Measurements from ENCODE around the gene POU6F2. TPM values are rescaled to one million over a fixed set of nuclear protein-coding genes. Genes with fewer than 3 reads are reported as not detected.
A peak's percentile ranks its signal among the peaks of the same experiment; 100 is the strongest.

POU6F2 gene
- total RNA-seq, 1 experiment from 2014 or later = not detected

DNA sequence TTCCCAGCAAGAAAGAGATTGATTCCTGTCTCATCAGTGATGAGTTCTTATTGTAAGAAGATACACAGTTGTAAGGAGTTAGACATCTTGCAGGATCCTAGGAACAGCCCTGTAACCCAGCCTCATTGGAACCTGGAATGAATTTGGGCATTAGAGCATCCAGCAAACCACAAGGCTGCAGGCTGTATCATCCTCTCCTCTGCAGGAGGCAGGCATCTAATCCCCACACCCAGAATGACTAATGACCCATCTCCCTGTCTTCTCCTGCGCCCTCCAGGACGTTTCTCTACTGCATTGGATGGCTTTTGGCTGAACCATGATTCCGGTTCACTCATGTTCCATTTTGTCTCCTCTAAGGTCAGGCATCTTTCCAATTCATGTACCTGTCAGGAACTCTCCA, 233.9 kb downstream of the POU6F2 start:
- TF ChIP-seq EZH2 (IDR thresholded peaks at IDR 0.05; ENCODE audit: borderline replicate concordance, low read depth, low read length, poor library complexity, severe bottlenecking) (no peak), CTCF (conservative IDR thresholded peaks at IDR 0.05; ENCODE audit: low read depth, low read length) (no peak)
- POLR2A ChIA-PET (ENCODE audit: low non-redundant PET) = interaction anchor here (0.6 kb wide), 1 partner anchor 244 kb away, joined by 3 read pairs; no protein-coding TSS in a partner anchor
- no peak overlapping the region for H3K27ac ChIP-seq (ENCODE audit: low read depth, low read length, poor library complexity, severe bottlenecking)
- no peaks in the 10 kb centered on the region for H3K36me3 ChIP-seq (ENCODE audit: insufficient read depth, low read length, poor library complexity, severe bottlenecking)
- no peak overlapping the region for H3K4me3 ChIP-seq (ENCODE audit: low read depth, low read length, poor library complexity, severe bottlenecking)
- no peaks in the 10 kb centered on the region for H3K4me1 ChIP-seq (ENCODE audit: insufficient read depth, low read length, poor library complexity, severe bottlenecking)
- H3K9me3 ChIP-seq (ENCODE audit: low read depth, low read length, poor library complexity, severe bottlenecking) = no peaks in the 10 kb centered on the region
- no peaks in the 10 kb centered on the region for H3K27me3 ChIP-seq (replicated peaks; ENCODE audit: insufficient read depth, low read depth, low read length, poor library complexity)
- intact Hi-C loops (cut with micrococcal nuclease; ENCODE audit: unreplicated experiment) = no loop called here
- no peak for DNase-seq (ENCODE audit: low spot score)
- CTCF ChIA-PET = no interaction called here
- BruUV-seq (replicated peaks) = no TSS peak

- no peaks in the 10 kb centered on the region for H3K9me3 ChIP-seq (ENCODE audit: low read depth, low read length, poor library complexity, severe bottlenecking)
- no peaks in the 10 kb centered on the region for H3K36me3 ChIP-seq (ENCODE audit: insufficient read depth, low read length, poor library complexity, severe bottlenecking)
- no peak overlapping the region for H3K27ac ChIP-seq (ENCODE audit: low read depth, low read length, poor library complexity, severe bottlenecking)
- BruUV-seq (replicated peaks) = no TSS peak
- TF ChIP-seq EZH2 (IDR thresholded peaks at IDR 0.05; ENCODE audit: borderline replicate concordance, low read depth, low read length, poor library complexity, severe bottlenecking) = no peak
- intact Hi-C loops (cut with micrococcal nuclease; ENCODE audit: unreplicated experiment) = no loop called here
- no peaks in the 10 kb centered on the region for H3K4me1 ChIP-seq (ENCODE audit: insufficient read depth, low read length, poor library complexity, severe bottlenecking)
- DNase-seq (ENCODE audit: low spot score) = no peak
- H3K27me3 ChIP-seq (replicated peaks; ENCODE audit: insufficient read depth, low read depth, low read length, poor library complexity) = no peaks in the 10 kb centered on the region
- POLR2A ChIA-PET (ENCODE audit: low non-redundant PET) = no interaction called here
- CTCF ChIA-PET = no interaction called here
- H3K4me3 ChIP-seq (ENCODE audit: low read depth, low read length, poor library complexity, severe bottlenecking) = no peak overlapping the region
Observed at GRCh38 chr7:39212876-39213275, 235.2 kb downstream of the POU6F2 start.

DNA sequence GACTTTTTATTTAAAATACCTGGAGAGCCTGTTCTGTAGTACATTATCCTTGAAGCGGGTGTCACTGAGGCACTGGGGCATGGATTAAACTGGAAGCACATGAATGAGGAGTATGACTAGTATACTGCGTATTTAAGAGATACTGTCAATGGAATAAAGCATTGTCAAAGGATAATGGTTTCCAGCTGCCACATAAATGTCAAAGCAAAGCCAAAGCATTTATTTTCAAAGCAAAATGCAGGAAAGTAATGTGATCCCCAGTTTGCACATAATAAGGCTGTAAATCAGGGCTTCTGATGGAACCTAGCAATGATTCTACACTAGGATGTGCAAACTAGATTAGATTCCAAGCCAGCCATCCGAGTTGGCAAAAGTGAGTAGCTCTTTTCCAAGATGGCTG, 240.1 kb downstream of the POU6F2 start:
- H3K36me3 ChIP-seq (ENCODE audit: insufficient read depth, low read length, poor library complexity, severe bottlenecking) = no peaks in the 10 kb centered on the region
- DNase-seq (ENCODE audit: low spot score) = peak; percentile 27
- H3K27me3 ChIP-seq (replicated peaks; ENCODE audit: insufficient read depth, low read depth, low read length, poor library complexity) = no peaks in the 10 kb centered on the region
- intact Hi-C loops (cut with micrococcal nuclease; ENCODE audit: unreplicated experiment) = no loop called here
- ChIA-PET POLR2A (ENCODE audit: low non-redundant PET) (no interaction called here), CTCF (no interaction called here)
- no peak overlapping the region for H3K4me3 ChIP-seq (ENCODE audit: low read depth, low read length, poor library complexity, severe bottlenecking)
- no peak overlapping the region for H3K27ac ChIP-seq (ENCODE audit: low read depth, low read length, poor library complexity, severe bottlenecking)
- BruUV-seq (replicated peaks) = no TSS peak
- H3K9me3 ChIP-seq (ENCODE audit: low read depth, low read length, poor library complexity, severe bottlenecking) = no peaks in the 10 kb centered on the region
- no peak for TF ChIP-seq CTCF (conservative IDR thresholded peaks at IDR 0.05; ENCODE audit: low read depth, low read length)
- no peak for TF ChIP-seq EZH2 (IDR thresholded peaks at IDR 0.05; ENCODE audit: borderline replicate concordance, low read depth, low read length, poor library complexity, severe bottlenecking)
- H3K4me1 ChIP-seq (ENCODE audit: insufficient read depth, low read length, poor library complexity, severe bottlenecking) = no peaks in the 10 kb centered on the region

- ChIA-PET POLR2A (ENCODE audit: low non-redundant PET) (no interaction called here), CTCF (no interaction called here)
- H3K36me3 ChIP-seq (ENCODE audit: insufficient read depth, low read length, poor library complexity, severe bottlenecking) = no peaks in the 10 kb centered on the region
- H3K27ac ChIP-seq (ENCODE audit: low read depth, low read length, poor library complexity, severe bottlenecking) = no peak overlapping the region
- no peaks in the 10 kb centered on the region for H3K9me3 ChIP-seq (ENCODE audit: low read depth, low read length, poor library complexity, severe bottlenecking)
- no peaks in the 10 kb centered on the region for H3K27me3 ChIP-seq (replicated peaks; ENCODE audit: insufficient read depth, low read depth, low read length, poor library complexity)
- no peak for DNase-seq (ENCODE audit: low spot score)
- H3K4me1 ChIP-seq (ENCODE audit: insufficient read depth, low read length, poor library complexity, severe bottlenecking) = no peaks in the 10 kb centered on the region
- TF ChIP-seq EZH2 (IDR thresholded peaks at IDR 0.05; ENCODE audit: borderline replicate concordance, low read depth, low read length, poor library complexity, severe bottlenecking) = no peak
- no peak for TF ChIP-seq CTCF (conservative IDR thresholded peaks at IDR 0.05; ENCODE audit: low read depth, low read length)
- intact Hi-C loops (cut with micrococcal nuclease; ENCODE audit: unreplicated experiment) = no loop called here
- no peak overlapping the region for H3K4me3 ChIP-seq (ENCODE audit: low read depth, low read length, poor library complexity, severe bottlenecking)
- no TSS peak for BruUV-seq (replicated peaks)
Observed at GRCh38 chr7:39219869-39220268, 242.2 kb downstream of the POU6F2 start.

Measured in A673 (cell line).